ENCODE measurements around the gene POP4. TPM values are rescaled to one million over a fixed set of nuclear protein-coding genes. Genes with fewer than 3 reads are reported as not detected.

Gene POP4
- total and polyA plus RNA-seq, 2 of the 4 experiments (the other 2 are of a cell fraction) = 65.1 to 87.2 TPM

DNA sequence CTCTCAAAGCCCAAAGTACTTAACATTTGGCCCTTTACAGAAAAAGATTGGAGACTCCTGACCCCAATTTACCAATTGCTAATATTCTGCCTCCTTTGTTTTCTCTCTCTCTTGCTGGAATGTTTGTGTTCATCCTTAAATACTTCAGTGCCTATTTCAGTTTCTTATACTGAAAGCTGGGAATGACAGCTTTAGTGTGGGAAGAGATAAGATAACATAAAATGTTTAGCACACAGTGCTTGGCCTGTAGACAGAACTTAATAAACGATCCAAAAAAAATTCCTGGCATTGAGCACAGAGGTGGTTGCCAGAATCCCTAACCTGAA is 56.2 kb downstream of the POP4 start:
- Histone ChIP-seq H3K18ac (ENCODE audit: low read depth, low read length) (peak overlapping the region; percentile 10), H4K8ac (ENCODE audit: low read depth in 2 of 2, low read length in 2 of 2) (peak overlapping the region; percentile 16 to 60; a peak in 3 of 4 replicates), H3K79me1 (ENCODE audit: low read depth in 1 of 2, low read length in 2 of 2) (peaks cover 0 to 22% of the 10 kb centered on the region in 2 experiments; a peak in 2 of 4 replicates), H4K91ac (ENCODE audit: insufficient read depth, low read depth, low read length) (peak overlapping the region; percentile 43; the same call in 1 of the 2 replicates), H4K5ac (ENCODE audit: low read depth, low read length) (peak overlapping the region; percentile 47; the same call in 1 of the 2 replicates), H2BK5ac (ENCODE audit: low read depth, low read length, poor library complexity, severe bottlenecking) (peak overlapping the region; percentile 47), H2BK15ac (ENCODE audit: low read depth, low read length) (peak overlapping the region; percentile 43; the same call in 2 of the 3 replicates), H3K9ac (ENCODE audit: low read depth, low read length) (peak overlapping the region; percentile 68), H3K23ac (ENCODE audit: low read depth, low read length) (peak overlapping the region; percentile 82; the same call in 1 of the 2 replicates), H2AFZ (replicated peaks; ENCODE audit: low read length, poor library complexity) (no peak overlapping the region), H3K9me1 (ENCODE audit: insufficient read depth, low read length) (peaks cover 12% of the 10 kb centered on the region), H3K4me1 (ENCODE audit: control insufficient read depth, insufficient read depth, low read length) (peaks cover 23% of the 10 kb centered on the region), H3K27ac (ENCODE audit: insufficient read depth, low read length) (peak overlapping the region; percentile 95), H4K20me1 (ENCODE audit: insufficient read depth, low read length) (peaks cover 11% of the 10 kb centered on the region), H3K9me3 (ENCODE audit: control insufficient read depth, insufficient read depth, low read length) (no peaks in the 10 kb centered on the region), H2AK9ac (replicated peaks; ENCODE audit: low read depth, low read length, poor library complexity) (no peak overlapping the region), H2BK120ac (ENCODE audit: low read depth, low read length) (peak overlapping the region; percentile 78), H3K14ac (replicated peaks; ENCODE audit: low read depth, low read length) (peak overlapping the region; percentile 65; the same call in 1 of the 2 replicates), H2BK20ac (ENCODE audit: low read depth, low read length) (peak overlapping the region; percentile 33), H3K4me2 (ENCODE audit: low read depth, low read length) (peak overlapping the region; percentile 54), H3K36me3 (ENCODE audit: control insufficient read depth, insufficient read depth, low read length) (no peaks in the 10 kb centered on the region), H3K56ac (ENCODE audit: extremely low read depth, insufficient read depth, low read length) (peak overlapping the region; percentile 88), H3K27me3 (ENCODE audit: control insufficient read depth, insufficient read depth, low read length) (no peaks in the 10 kb centered on the region), H3K4ac (ENCODE audit: low read depth, low read length) (peak overlapping the region; percentile 65), H3K4me3 (ENCODE audit: insufficient read depth, low read depth, low read length) (peak overlapping the region; percentile 11; the same call in 1 of the 2 replicates), H2AK5ac (ENCODE audit: low read depth, low read length) (no peak overlapping the region)
- dilution Hi-C loops (cut with HindIII; ENCODE audit: low sequenced_read_pairs, unreplicated experiment) (no loop called here), in situ Hi-C loops (cut with MboI; ENCODE audit: low sequenced_read_pairs) (no loop called here), intact Hi-C loops (cut with micrococcal nuclease) (loop anchor here (1.0 to 2.0 kb wide), 2 partner anchors 52 to 55 kb away; no protein-coding TSS in a partner anchor)
- no peak for DNase-seq
- POLR2A ChIA-PET (ENCODE audit: unreplicated experiment) = no interaction called here
- 0% methylated on average over 1 of the region's 1 CpG; no CpG with 5 or more reads in 1 of the 2 experiments for WGBS, 2 experiments (ENCODE audit: extremely low coverage in 2 of 2, insufficient read length in 1 of 2)
- ATAC-seq (ENCODE audit: low read depth) = peak; percentile 1
- no peak for TF ChIP-seq RFX5 (IDR thresholded peaks at IDR 0.05; ENCODE audit: low read depth, low read length)
- TF ChIP-seq NFE2L2 (IDR thresholded peaks at IDR 0.05; ENCODE audit: low read depth, low read length) = no peak
- no TSS peak for BruUV-seq (replicated peaks)
- CTCF ChIA-PET = interaction anchor here (0.9 to 2.2 kb wide), 3 partner anchors 10 to 54 kb away, joined by 4 to 7 read pairs (median 4); no protein-coding TSS in a partner anchor
